HUES6 (cell line): ENCODE measurements around the gene CLDN11.

ENCODE experiments used
- H3K27ac ChIP-seq: 2 replicates; pipeline ENCODE4 v1.7.0; 2013; ENCODE audit warnings: low read depth, mild to moderate bottlenecking, low read length, inconsistent platforms
- H3K27me3 ChIP-seq: 2 replicates; pipeline ENCODE4 v1.6.1; 2013; ENCODE audit warnings: low read length; ENCODE audit not compliant: control insufficient read depth, insufficient read depth
- H3K36me3 ChIP-seq: 2 replicates; pipeline ENCODE4 v1.6.1; 2013; ENCODE audit warnings: low read length; ENCODE audit not compliant: control insufficient read depth, insufficient read depth
- H3K4me1 ChIP-seq: 2 replicates; pipeline ENCODE4 v1.6.1; 2013; ENCODE audit warnings: low read length; ENCODE audit not compliant: control insufficient read depth, insufficient read depth
- H3K4me3 ChIP-seq: 2 replicates; pipeline ENCODE4 v1.5.1; 2013; ENCODE audit warnings: low read depth, low read length
- H3K9ac ChIP-seq: one replicate; pipeline ENCODE4 v1.6.1; 2013; ENCODE audit warnings: mild to moderate bottlenecking, low read length
- H3K9me3 ChIP-seq: 2 replicates; pipeline ENCODE4 v1.6.1; 2013; ENCODE audit warnings: low read depth, low read length; ENCODE audit not compliant: control insufficient read depth, insufficient read depth

CLDN11 gene

GRCh38 chr3:170470063-170471016, 51.7 kb downstream of the CLDN11 start:
- Histone ChIP-seq H3K27ac (no peak overlapping the region), H3K27me3 (no peaks in the 10 kb centered on the region), H3K4me1 (peaks cover 32% of the 10 kb centered on the region), H3K9me3 (no peaks in the 10 kb centered on the region), H3K36me3 (no peaks in the 10 kb centered on the region), H3K9ac (no peak overlapping the region), H3K4me3 (no peak overlapping the region)

DNA sequence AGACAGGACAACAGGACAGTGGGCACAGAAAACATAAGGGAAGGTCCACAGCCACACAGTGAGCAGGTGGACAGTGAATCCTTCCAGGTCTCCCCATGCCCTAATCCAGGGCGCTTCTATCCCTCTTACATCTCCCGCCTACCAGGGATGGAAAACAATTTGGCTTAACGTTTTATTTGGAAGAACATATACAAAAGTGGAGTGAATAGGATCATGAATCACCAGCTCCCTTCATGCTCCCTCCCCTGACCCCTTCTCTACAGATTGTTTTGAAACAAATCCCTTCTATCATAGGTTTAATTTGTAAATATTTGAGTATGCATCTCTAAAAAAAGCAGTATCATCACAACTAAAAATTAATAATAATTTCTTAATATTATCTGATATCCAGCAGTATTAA, 52.5 kb downstream of the CLDN11 start:
- Histone ChIP-seq H3K27me3 (no peaks in the 10 kb centered on the region), H3K27ac (no peak overlapping the region), H3K4me3 (no peak overlapping the region), H3K4me1 (peaks cover 31% of the 10 kb centered on the region), H3K36me3 (no peaks in the 10 kb centered on the region), H3K9ac (no peak overlapping the region), H3K9me3 (no peaks in the 10 kb centered on the region)

DNA sequence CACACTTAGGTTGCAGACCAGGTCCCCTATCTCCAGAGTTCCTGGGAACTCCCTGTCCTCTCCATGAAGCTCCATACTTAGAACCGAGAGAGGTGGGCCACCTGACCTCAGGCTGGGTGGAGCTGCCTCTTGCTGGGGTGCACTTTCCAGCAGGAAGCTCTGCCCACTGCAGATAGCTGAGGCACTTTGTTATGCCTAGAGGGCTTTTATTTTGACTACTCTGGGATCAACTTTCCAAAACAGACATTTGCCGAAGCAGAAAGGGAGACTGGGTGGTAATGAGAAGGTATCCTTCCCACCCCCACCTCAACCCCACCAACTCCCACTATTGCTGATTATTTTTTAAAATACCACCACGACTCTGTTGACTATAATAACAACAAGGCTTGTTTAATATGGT, 54.7 kb downstream of the CLDN11 start:
- no peak overlapping the region for H3K27ac ChIP-seq
- H3K9me3 ChIP-seq, result no peaks in the 10 kb centered on the region

DNA sequence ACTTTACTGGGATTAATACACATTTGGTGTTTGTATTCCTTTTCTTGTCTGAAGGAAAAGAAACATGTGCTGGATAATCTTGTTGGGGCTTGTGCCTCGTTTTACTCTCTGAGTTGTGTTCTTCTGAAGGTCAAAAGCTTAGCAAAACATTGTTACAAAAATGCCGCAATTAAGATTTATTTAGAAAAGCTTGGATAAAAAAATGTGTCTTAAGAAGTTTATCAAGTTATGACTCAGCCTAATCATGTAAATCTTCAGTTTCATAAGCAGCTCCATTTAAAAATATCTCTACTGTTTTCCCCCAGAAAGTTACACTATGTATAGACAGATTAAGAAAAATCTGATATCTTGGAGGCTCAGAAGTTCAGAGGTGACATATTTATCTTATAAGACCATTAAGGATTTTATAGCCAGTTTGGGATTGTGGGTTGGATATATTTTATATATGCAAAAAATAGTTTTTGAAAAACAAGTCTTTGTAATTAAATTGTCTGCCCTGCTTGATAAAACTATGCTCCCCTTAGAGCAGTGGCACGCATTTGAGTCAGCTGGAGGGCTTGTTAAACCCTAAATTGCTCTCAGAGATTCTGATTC, 56.5 kb downstream of the CLDN11 start:
- Histone ChIP-seq H3K9ac (no peak overlapping the region), H3K4me3 (no peak overlapping the region), H3K9me3 (no peaks in the 10 kb centered on the region), H3K27ac (no peak overlapping the region), H3K36me3 (no peaks in the 10 kb centered on the region), H3K27me3 (no peaks in the 10 kb centered on the region), H3K4me1 (peaks cover 19% of the 10 kb centered on the region)

More for the DNA sequence above, 54.7 kb downstream of the CLDN11 start:
- Histone ChIP-seq H3K9ac (no peak overlapping the region), H3K4me3 (no peak overlapping the region), H3K4me1 (peaks cover 33% of the 10 kb centered on the region), H3K27me3 (no peaks in the 10 kb centered on the region), H3K36me3 (no peaks in the 10 kb centered on the region)

DNA sequence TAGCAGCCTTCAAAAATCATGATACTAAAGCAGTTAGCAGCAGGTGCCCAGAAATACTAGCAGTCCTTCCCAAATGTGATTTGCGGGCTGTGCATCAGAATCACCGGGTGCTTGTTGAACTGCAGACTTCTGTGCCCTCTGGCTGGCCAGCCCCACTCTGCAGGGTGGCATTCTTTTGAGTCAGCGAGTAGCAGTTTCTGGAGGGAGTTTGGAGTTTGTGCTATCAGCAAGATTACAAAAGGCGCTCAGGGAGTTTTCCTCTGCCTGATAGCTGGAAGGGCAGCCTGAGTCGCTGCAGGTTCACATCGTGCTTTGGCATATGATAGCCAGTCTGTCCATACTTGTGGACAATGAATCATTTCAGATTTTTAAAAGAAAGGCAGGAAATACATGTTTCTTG, 57.6 kb downstream of the CLDN11 start:
- no peaks in the 10 kb centered on the region for H3K27me3 ChIP-seq
- no peak overlapping the region for H3K27ac ChIP-seq
- H3K36me3 ChIP-seq, result no peaks in the 10 kb centered on the region
- no peak overlapping the region for H3K9ac ChIP-seq
- H3K9me3 ChIP-seq, result no peaks in the 10 kb centered on the region
- H3K4me1 ChIP-seq, result peaks cover 9% of the 10 kb centered on the region; the same call in 1 of the 2 replicates
- no peak overlapping the region for H3K4me3 ChIP-seq

DNA sequence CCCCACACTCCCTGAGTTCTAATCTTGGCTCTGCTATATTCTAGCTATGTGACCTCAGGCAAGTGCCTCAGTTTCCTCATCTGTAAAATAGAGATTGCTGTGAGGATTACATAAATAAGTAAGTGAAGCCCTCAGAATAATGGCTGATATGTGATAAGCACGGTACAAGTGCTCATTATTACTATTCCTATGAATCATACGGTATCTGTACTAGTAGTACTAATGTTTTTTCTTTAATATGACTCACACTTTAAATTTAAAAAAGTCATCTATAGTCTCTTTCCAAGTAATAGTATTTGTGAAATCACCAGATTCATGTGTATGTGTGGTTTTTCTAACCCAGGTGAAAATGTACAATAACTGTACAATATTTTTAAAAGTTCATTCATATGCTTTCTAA, 58.7 kb downstream of the CLDN11 start:
- Histone ChIP-seq H3K4me3 (no peak overlapping the region), H3K4me1 (peaks cover 9% of the 10 kb centered on the region; the same call in 1 of the 2 replicates), H3K9ac (no peak overlapping the region), H3K9me3 (no peaks in the 10 kb centered on the region), H3K27me3 (no peaks in the 10 kb centered on the region), H3K27ac (no peak overlapping the region), H3K36me3 (no peaks in the 10 kb centered on the region)

GRCh38 chr3:170480111-170480510, 61.4 kb downstream of the CLDN11 start:
- Histone ChIP-seq H3K4me3 (no peak overlapping the region), H3K27ac (no peak overlapping the region), H3K4me1 (peaks cover 16% of the 10 kb centered on the region; the same call in 1 of the 2 replicates), H3K9me3 (peaks cover 6% of the 10 kb centered on the region; the same call in 1 of the 2 replicates), H3K9ac (no peak overlapping the region), H3K27me3 (no peaks in the 10 kb centered on the region), H3K36me3 (no peaks in the 10 kb centered on the region)

- Histone ChIP-seq H3K27ac (no peak overlapping the region), H3K4me1 (peaks cover 15% of the 10 kb centered on the region; the same call in 1 of the 2 replicates), H3K27me3 (no peaks in the 10 kb centered on the region), H3K4me3 (no peak overlapping the region), H3K36me3 (no peaks in the 10 kb centered on the region), H3K9me3 (peaks cover 6% of the 10 kb centered on the region; the same call in 1 of the 2 replicates), H3K9ac (no peak overlapping the region)
Measured at GRCh38 chr3:170482199-170482598, 63.5 kb downstream of the CLDN11 start.

- H3K9ac ChIP-seq, result no peak overlapping the region
- H3K27me3 ChIP-seq, result no peaks in the 10 kb centered on the region
- no peak overlapping the region for H3K4me3 ChIP-seq
- H3K4me1 ChIP-seq, result peaks cover 15% of the 10 kb centered on the region; the same call in 1 of the 2 replicates
- H3K9me3 ChIP-seq, result peaks cover 6% of the 10 kb centered on the region; the same call in 1 of the 2 replicates
- H3K27ac ChIP-seq, result no peak overlapping the region
- H3K36me3 ChIP-seq, result no peaks in the 10 kb centered on the region
Measured at GRCh38 chr3:170483485-170484262, 65.0 kb downstream of the CLDN11 start.
